Measurements from ENCODE around the gene NFIB.
A peak's percentile ranks its signal among the peaks of the same experiment; 100 is the strongest.

The NFIB gene

DNA sequence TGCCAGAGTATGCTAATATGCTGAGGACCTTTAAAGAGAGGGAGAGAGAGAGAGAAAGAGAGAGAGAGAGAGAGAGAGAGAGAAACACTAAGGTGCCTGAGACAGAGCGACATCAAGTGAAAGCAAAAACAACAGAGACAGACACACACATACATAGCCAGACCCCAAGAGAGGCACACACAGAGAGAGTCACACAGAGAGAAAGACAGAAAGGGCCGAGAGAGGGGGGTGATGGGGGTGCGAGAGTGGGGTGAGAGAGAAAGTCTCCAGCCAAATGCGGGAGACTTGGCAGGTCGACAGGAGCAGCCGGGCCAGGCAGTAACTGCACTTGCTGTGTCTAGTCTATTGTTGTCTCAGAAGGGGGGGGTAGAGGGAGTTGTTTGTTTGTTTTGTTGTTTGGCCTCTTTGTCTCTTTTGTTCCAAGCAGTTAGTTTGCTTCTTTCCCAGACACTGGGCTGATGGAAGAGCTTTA, 30.1 kb upstream of the NFIB start:
- no peak for DNase-seq

- DNase-seq: no peak
Measured at GRCh38 chr9:14343261-14344031, 29.5 kb upstream of the NFIB start.

DNA sequence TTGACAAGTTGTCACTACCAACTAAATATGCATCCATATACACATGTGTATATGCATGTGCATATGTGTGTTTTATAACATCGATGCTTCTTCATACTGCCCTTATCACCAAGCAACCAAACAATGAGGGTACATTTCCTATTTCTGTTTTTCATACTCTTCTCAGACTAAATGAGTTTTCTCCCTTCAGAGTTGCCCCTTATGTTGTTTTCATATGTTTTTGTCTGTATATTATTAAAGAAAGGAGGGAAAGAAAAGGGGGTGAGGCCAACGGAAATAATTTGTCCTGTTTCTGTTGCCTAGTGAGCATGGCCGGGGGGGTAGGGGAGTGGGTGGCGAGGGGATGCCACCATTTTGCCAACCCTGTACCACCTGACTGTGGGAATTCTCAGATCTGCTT, 28.8 kb upstream of the NFIB start:
- DNase-seq: no peak

DNA sequence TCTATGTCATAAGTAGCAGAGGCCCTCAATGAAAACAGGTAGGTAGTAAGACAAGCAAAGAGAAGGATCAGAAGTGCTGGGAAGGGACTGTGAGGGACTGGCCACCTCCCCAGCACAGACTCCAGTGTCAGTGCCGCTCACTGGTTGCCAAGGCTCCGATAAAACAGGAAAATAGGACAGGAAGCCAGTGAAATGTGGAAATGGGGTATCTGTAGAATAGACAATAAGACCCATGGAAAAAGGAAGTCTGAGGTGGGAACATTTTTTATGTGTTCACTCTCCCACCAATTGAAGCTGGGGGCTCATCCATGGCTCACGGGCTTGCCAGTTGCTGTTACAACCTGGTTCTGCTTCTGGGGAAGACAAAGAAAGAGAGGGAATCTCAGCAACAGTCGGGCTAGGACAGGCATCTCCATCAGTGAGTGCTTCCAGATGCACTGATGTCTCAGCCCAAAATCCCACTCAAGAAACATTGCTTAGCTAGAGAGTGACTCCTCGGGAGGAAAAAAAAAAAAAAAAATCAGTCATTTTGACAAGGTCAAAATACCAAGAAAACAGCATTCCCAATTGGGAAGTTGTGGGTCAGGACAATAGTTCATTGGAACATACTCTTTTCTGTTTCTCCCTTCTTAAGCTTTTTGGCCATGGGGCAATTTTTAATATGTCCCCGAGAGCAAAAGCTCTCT, 27.6 kb upstream of the NFIB start:
- no peak for DNase-seq

- no peak for DNase-seq
Measured at GRCh38 chr9:14340994-14341393, 27.1 kb upstream of the NFIB start.

- DNase-seq: no peak
Measured at GRCh38 chr9:14340219-14340873, 26.4 kb upstream of the NFIB start.

DNA sequence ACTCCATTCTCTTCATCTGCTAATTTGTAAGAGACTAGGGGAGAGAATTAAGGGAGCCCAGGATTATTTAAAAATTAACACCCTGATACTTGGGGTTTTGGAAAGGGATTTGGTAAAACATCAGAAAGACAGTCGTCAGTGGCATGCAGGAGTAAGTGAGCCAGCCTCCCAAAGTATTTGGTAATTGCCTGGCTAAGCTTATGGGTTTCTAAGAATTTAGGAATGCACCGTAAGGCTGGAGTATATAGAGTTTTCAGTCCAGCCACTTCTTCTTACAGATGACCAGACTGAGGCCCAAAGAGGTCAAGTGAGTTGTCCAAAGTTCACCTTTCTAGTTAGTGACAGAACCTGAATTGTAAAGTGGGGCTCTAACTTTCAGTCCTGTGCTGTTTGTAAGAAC, 25.8 kb upstream of the NFIB start:
- no peak for DNase-seq

- no peak for DNase-seq
Measured at GRCh38 chr9:14337615-14338014, 23.7 kb upstream of the NFIB start.

DNA sequence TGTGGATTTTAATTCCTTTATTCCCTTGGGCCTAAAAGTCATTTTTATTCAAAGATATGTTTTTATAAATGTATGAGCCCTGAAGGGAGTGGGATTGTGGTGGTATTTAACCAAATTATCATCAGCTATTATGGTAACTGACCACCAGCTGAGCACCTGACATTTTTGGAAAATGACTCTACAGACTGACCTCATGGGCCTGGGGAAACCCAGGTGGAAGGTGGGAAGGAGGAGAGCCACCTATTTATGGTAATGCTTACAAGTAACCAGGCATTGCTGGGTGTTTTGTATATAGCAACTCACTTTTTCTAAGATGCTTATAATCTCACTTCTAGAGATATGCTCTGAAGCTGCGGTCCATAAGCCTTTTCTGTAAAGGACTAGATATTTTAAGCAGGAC, 22.3 kb upstream of the NFIB start:
- no peak for DNase-seq

DNA sequence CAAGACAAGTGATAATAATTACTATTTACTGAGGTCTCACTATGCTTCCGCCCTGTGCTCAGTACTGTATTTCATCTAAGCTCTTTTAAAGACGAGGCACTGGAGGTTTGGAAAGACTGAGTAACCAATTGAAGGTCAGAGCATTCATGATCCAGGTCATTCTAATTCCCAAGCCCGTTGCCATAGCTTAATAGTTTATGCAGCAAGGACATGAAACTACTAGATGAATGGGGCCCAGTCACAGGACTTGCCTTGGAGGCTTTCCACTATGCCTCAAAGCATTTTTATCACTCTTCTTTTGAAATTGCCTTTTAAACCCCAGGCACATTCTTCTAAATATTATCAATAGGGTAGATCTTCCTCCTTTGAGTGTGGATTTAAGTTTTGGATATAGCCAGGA, 17.2 kb upstream of the NFIB start:
- no peak for DNase-seq

GRCh38 chr9:14327036-14327435, 13.1 kb upstream of the NFIB start:
- no peak for DNase-seq

GRCh38 chr9:14326264-14326826, 12.4 kb upstream of the NFIB start:
- DNase-seq: no peak

- no peak for DNase-seq
Measured at GRCh38 chr9:14325147-14325546, 11.2 kb upstream of the NFIB start.

DNA sequence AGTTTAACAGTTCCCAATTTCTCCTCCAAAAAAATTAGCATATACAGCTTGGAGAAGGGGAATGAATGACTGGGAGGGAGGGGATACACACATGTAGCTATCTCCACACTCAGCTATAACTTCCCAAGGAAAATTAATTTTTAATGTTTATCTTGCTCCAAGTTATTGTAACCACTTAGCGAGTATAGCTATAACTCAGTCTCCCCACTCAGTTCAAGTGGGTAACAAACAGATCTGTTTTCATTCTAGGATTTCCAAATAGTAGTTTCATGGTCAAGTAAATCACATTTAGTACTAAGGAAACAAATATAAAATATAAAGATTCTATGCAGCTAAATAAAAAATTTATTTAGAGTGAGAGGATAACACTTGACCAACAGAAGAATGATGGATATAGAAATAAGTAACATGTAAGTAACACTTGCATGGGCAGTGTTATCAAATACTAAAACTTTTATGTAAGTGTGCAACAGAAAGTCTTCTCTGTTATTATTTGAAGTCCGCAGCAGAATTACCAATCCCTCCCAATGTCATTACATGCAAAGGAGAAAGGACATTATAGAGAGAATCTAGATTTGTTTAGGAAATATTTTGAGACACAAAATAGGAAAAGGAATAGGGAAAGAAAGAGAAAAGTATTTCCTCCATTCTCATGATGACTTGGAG, 10.2 kb upstream of the NFIB start:
- DNase-seq: no peak

GRCh38 chr9:14323083-14323971, 9.4 kb upstream of the NFIB start:
- no peak for DNase-seq

GRCh38 chr9:14322211-14323082, 8.5 kb upstream of the NFIB start:
- DNase-seq: peak; percentile 51

- no peak for DNase-seq
Measured at GRCh38 chr9:14321517-14322130, 7.7 kb upstream of the NFIB start.

DNA sequence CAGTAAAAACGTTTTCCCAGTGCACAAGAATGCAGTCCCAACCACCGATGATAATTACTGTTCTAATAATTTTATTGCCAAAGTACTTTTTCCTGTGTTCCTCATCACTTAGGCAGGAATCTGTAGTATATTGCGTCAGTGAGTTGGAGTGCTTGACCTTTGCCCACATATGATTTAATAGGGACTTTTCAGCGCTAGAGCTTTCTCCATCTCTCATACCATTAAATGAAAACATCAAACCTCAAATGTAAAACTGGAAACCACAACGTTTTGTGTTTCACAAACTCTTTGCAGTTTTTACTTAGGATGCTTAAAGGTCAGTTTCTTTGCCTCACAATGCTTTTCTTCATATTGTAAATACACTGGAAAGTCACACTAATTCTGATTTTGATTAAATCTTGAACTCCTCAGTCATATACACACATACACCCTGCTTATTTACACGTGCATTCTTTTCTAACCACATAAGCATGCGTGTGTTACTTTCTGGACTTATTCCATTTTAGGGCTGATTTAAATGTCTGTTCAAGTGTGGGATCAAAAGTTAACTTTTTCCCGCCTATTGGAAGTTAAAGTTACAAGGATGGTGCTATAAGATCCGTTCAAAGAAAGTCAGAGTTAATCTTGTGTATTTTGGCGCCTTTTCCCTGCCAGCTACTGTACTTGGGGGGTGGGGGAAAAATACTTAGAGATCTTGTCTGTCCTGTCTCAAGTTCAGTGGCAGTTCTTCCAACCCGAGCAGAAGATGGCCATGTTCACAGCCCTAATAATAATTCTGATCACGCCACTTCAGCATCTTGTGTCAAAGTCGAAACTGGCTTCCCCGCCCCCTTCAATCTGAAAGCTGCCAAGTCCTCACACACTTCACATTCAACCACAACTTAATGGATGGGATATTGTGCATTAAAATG, 6.6 kb upstream of the NFIB start:
- no peak for DNase-seq

DNA sequence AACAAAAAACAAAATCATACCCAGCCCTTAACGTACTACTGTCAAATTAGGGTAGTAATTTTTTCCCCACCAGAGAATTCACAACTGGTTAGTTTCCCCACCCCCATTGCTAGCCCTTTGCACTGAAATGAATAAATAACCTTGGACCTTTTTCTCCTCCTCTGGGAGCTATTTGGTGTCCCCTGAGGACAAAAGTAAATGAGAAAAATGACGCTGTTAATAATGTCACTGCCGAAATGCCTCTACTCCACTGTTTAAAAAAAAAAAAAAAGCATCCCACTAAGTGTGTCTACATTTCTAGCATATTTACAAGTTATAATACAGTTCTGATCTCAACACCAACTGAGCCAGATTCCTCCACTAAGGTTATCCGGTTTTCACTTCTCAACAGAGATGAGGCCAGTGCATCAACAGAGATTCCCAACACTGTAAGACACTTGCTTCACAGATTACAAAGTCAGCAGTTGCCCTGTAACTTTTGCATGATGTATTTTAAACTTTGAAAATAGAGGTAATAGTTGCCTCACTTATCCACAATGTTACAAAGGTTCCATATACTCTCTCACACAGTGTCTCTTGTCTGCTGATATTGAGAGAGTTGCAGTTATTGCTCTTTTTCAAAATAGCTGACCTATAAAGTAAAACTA, 5.1 kb upstream of the NFIB start:
- no peak for DNase-seq
